ENCODE data around the gene SCIMP. TPM values are rescaled to one million over a fixed set of nuclear protein-coding genes. Genes with fewer than 3 reads are reported as not detected.
"Not testable (repeated sequence)": the region's sequence is repeated elsewhere in the genome, so short reads cannot be mapped to it uniquely, and the experiment has no call there.

The SCIMP gene
- total and polyA plus RNA-seq, 2 donors (not counting 1 experiment from before 2014, with no cell fraction given): 87.4 to 98.5 TPM

- intact Hi-C loops (cut with micrococcal nuclease): no loop called here
- Histone ChIP-seq H3K79me2 (ENCODE audit: control insufficient read depth, insufficient read depth, low read length) (no peaks in the 10 kb centered on the region), H4K20me1 (ENCODE audit: control insufficient read depth, insufficient read depth, low read length, poor library complexity, severe bottlenecking) (no peaks in the 10 kb centered on the region), H3K4me1 (ENCODE audit: control insufficient read depth in 2 of 2, insufficient read depth in 2 of 2, low read length in 2 of 2) (peaks cover 18 to 23% of the 10 kb centered on the region in 2 donors), H3K4me2 (replicated peaks; ENCODE audit: low read depth, low read length, poor library complexity, severe bottlenecking) (no peak overlapping the region), H3K9ac (ENCODE audit: low read length) (no peak overlapping the region), H3K4me3 (ENCODE audit: control extremely low read depth in 1 of 5, extremely low read depth in 1 of 5, insufficient read depth in 1 of 5, low read depth in 2 of 5, low read length in 4 of 5) (no peak overlapping the region), H3K27ac (ENCODE audit: low read length in 2 of 2) (no peak overlapping the region), H3K27me3 (replicated peaks in 1 of 4; ENCODE audit: control extremely low read depth in 1 of 4, control insufficient read depth in 3 of 4, insufficient read depth in 4 of 4, low read length in 3 of 4) (no peaks in the 10 kb centered on the region), H3K9me3 (ENCODE audit: control extremely low read depth in 1 of 3, control insufficient read depth in 2 of 3, insufficient read depth in 1 of 3, low read length in 2 of 3) (no peaks in the 10 kb centered on the region), H3K36me3 (replicated peaks in 1 of 2; ENCODE audit: control extremely low read depth in 1 of 2, control insufficient read depth in 1 of 2, extremely low read depth in 1 of 2, insufficient read depth in 2 of 2, low read length in 1 of 2) (no peaks in the 10 kb centered on the region), H2AFZ (ENCODE audit: insufficient read depth, low read depth, low read length, poor library complexity, severe bottlenecking) (no peak overlapping the region)
- ChIA-PET CTCF (no interaction called here), POLR2A (no interaction called here)
- no peak for DNase-seq
- Mint-ChIP-seq H3K4me3 (no peak overlapping the region), H3K27ac (no peak overlapping the region), H3K27me3 (peaks cover under 1% of the 10 kb centered on the region), H3K9me3 (ENCODE audit: insufficient read depth) (no peaks in the 10 kb centered on the region), H3K4me1 (peaks cover 19% of the 10 kb centered on the region)
- no peak for ATAC-seq (ENCODE audit: low read depth)
- no CpG with 5 or more reads among the region's 6 CpGs for WGBS (ENCODE audit: insufficient coverage)
- TF ChIP-seq EZH2 (IDR thresholded peaks at IDR 0.05; ENCODE audit: borderline replicate concordance, insufficient read depth, low read depth, low read length, poor library complexity, severe bottlenecking): no peak
- TF ChIP-seq CTCF (IDR thresholded peaks at IDR 0.05): no peak
Measured at GRCh38 chr17:5164436-5164835, 70.2 kb downstream of the SCIMP start.

- H3K79me2 ChIP-seq (ENCODE audit: control insufficient read depth, insufficient read depth, low read length); H3K36me3 ChIP-seq (replicated peaks in 1 of 2; ENCODE audit: control extremely low read depth in 1 of 2, control insufficient read depth in 1 of 2, extremely low read depth in 1 of 2, insufficient read depth in 2 of 2, low read length in 1 of 2); H3K9me3 ChIP-seq (ENCODE audit: control extremely low read depth in 1 of 3, control insufficient read depth in 2 of 3, insufficient read depth in 1 of 3, low read length in 2 of 3); H3K4me3 Mint-ChIP-seq; DNase-seq; POLR2A ChIA-PET; H2AFZ ChIP-seq (ENCODE audit: insufficient read depth, low read depth, low read length, poor library complexity, severe bottlenecking); H4K20me1 ChIP-seq (ENCODE audit: control insufficient read depth, insufficient read depth, low read length, poor library complexity, severe bottlenecking); H3K27me3 ChIP-seq (replicated peaks in 1 of 4; ENCODE audit: control extremely low read depth in 1 of 4, control insufficient read depth in 3 of 4, insufficient read depth in 4 of 4, low read length in 3 of 4); H3K27ac ChIP-seq (ENCODE audit: low read length in 2 of 2); H3K9me3 Mint-ChIP-seq (ENCODE audit: insufficient read depth); H3K4me3 ChIP-seq (ENCODE audit: control extremely low read depth in 1 of 5, extremely low read depth in 1 of 5, insufficient read depth in 1 of 5, low read depth in 2 of 5, low read length in 4 of 5); ATAC-seq (ENCODE audit: low read depth); CTCF ChIA-PET; H3K4me2 ChIP-seq (replicated peaks; ENCODE audit: low read depth, low read length, poor library complexity, severe bottlenecking); H3K27ac Mint-ChIP-seq; H3K9ac ChIP-seq (ENCODE audit: low read length); intact Hi-C loops (cut with micrococcal nuclease): not testable (repeated sequence)
- WGBS (ENCODE audit: insufficient coverage): 90% methylated on average over 2 of the region's 3 CpGs
- Mint-ChIP-seq H3K4me1 (peaks cover 11% of the 10 kb centered on the region), H3K27me3 (peaks cover 15% of the 10 kb centered on the region)
- peaks cover 13 to 17% of the 10 kb centered on the region in 2 donors for H3K4me1 ChIP-seq (ENCODE audit: control insufficient read depth in 2 of 2, insufficient read depth in 2 of 2, low read length in 2 of 2)
Measured at GRCh38 chr17:5161793-5162192, 72.9 kb downstream of the SCIMP start.

- H2AFZ ChIP-seq (ENCODE audit: insufficient read depth, low read depth, low read length, poor library complexity, severe bottlenecking); H3K4me3 ChIP-seq (ENCODE audit: control extremely low read depth in 1 of 5, extremely low read depth in 1 of 5, insufficient read depth in 1 of 5, low read depth in 2 of 5, low read length in 4 of 5); H3K9me3 Mint-ChIP-seq (ENCODE audit: insufficient read depth); POLR2A ChIA-PET; H4K20me1 ChIP-seq (ENCODE audit: control insufficient read depth, insufficient read depth, low read length, poor library complexity, severe bottlenecking); H3K36me3 ChIP-seq (replicated peaks in 1 of 2; ENCODE audit: control extremely low read depth in 1 of 2, control insufficient read depth in 1 of 2, extremely low read depth in 1 of 2, insufficient read depth in 2 of 2, low read length in 1 of 2); H3K9ac ChIP-seq (ENCODE audit: low read length); DNase-seq; H3K27ac Mint-ChIP-seq; H3K4me2 ChIP-seq (replicated peaks; ENCODE audit: low read depth, low read length, poor library complexity, severe bottlenecking); H3K79me2 ChIP-seq (ENCODE audit: control insufficient read depth, insufficient read depth, low read length); H3K27me3 ChIP-seq (replicated peaks in 1 of 4; ENCODE audit: control extremely low read depth in 1 of 4, control insufficient read depth in 3 of 4, insufficient read depth in 4 of 4, low read length in 3 of 4); H3K9me3 ChIP-seq (ENCODE audit: control extremely low read depth in 1 of 3, control insufficient read depth in 2 of 3, insufficient read depth in 1 of 3, low read length in 2 of 3); H3K27ac ChIP-seq (ENCODE audit: low read length in 2 of 2); H3K4me3 Mint-ChIP-seq; H3K4me1 Mint-ChIP-seq; intact Hi-C loops (cut with micrococcal nuclease); CTCF ChIA-PET; ATAC-seq (ENCODE audit: low read depth); H3K4me1 ChIP-seq (ENCODE audit: control insufficient read depth in 2 of 2, insufficient read depth in 2 of 2, low read length in 2 of 2): not testable (repeated sequence)
- WGBS (ENCODE audit: insufficient coverage): no CpG with 5 or more reads among the region's 1 CpG
- peaks cover 15% of the 10 kb centered on the region for H3K27me3 Mint-ChIP-seq
Measured at GRCh38 chr17:5160702-5161101, 74.0 kb downstream of the SCIMP start.
